Liver (tissue), 9 donors: ENCODE data around the gene SUCNR1. TPM values are rescaled to one million over a fixed set of nuclear protein-coding genes. Genes with fewer than 3 reads are reported as not detected.

ENCODE experiments used
- DNase-seq: peaks from one replicate; pipeline ENCODE4 v3.0.0-alpha.2; 2017; ENCODE audit warnings: low spot score
- H3K27ac ChIP-seq, 2 donors: one replicate each; pipeline ENCODE4 v1.7.0; 2013; ENCODE audit warnings: inconsistent platforms in 2 of 2, low read length in 2 of 2, control low read depth in 1 of 2, low read depth in 1 of 2, mild to moderate bottlenecking in 1 of 2
- H3K27me3 ChIP-seq, 4 donors: one replicate each; pipeline versions ENCODE4 v1.6.1 to v1.7.0; 2013; ENCODE audit warnings: low read length in 3 of 4, inconsistent platforms in 1 of 4, mild to moderate bottlenecking in 1 of 4, moderate library complexity in 1 of 4; ENCODE audit not compliant: control insufficient read depth in 4 of 4, insufficient read depth in 4 of 4
- H3K36me3 ChIP-seq, 4 donors: one replicate each; pipeline versions ENCODE4 v1.6.1 to v1.7.0; 2013; ENCODE audit warnings: low read length in 3 of 4, mild to moderate bottlenecking in 3 of 4, low read depth in 1 of 4, moderate library complexity in 1 of 4; ENCODE audit not compliant: control insufficient read depth in 4 of 4, insufficient read depth in 3 of 4
- H3K4me1 ChIP-seq, 4 donors: one replicate each; pipeline versions ENCODE4 v1.6.1 to v1.7.0; 2013; ENCODE audit warnings: low read length in 3 of 4, mild to moderate bottlenecking in 3 of 4, moderate library complexity in 1 of 4; ENCODE audit not compliant: control insufficient read depth in 4 of 4, insufficient read depth in 4 of 4
- H3K4me3 ChIP-seq, 3 donors: one replicate each; pipeline versions ENCODE4 v1.6.1 to v1.7.0; 2013; ENCODE audit warnings: low read length in 3 of 3, control low read depth in 1 of 3, low read depth in 1 of 3, mild to moderate bottlenecking in 1 of 3
- H3K9ac ChIP-seq, 2 donors: one replicate each; pipeline ENCODE4 v1.7.0; 2013; ENCODE audit warnings: low read length in 2 of 2, mild to moderate bottlenecking in 2 of 2, moderate library complexity in 2 of 2, control low read depth in 1 of 2, low read depth in 1 of 2
- H3K9me3 ChIP-seq, 4 donors: one replicate each; pipeline versions ENCODE4 v1.6.1 to v1.7.0; 2013; ENCODE audit warnings: low read length in 3 of 4; ENCODE audit not compliant: control insufficient read depth in 4 of 4
- EGR1 ChIP-seq, 2 donors: IDR thresholded peaks; 2 replicates each; pipeline ENCODE4 v1.6.1; 2016 to 2018; ENCODE audit warnings: antibody characterized with exemption in 2 of 2, low read depth in 2 of 2
- GABPA ChIP-seq, 2 donors: IDR thresholded peaks in 1 of 2; conservative IDR thresholded peaks in 1 of 2; 2 replicates each; pipeline ENCODE4 v1.6.1; 2016; ENCODE audit warnings: antibody characterized with exemption in 2 of 2, mild to moderate bottlenecking in 1 of 2, moderate library complexity in 1 of 2
- HNF4A ChIP-seq, 2 donors: conservative IDR thresholded peaks; 2 replicates each; pipeline ENCODE4 v1.6.1; 2016; ENCODE audit warnings: antibody characterized with exemption in 2 of 2, mild to moderate bottlenecking in 2 of 2
- HNF4G ChIP-seq: IDR thresholded peaks from 2 replicates; pipeline ENCODE4 v1.6.1; 2016; ENCODE audit warnings: antibody characterized with exemption
- JUND ChIP-seq, 2 donors: IDR thresholded peaks; 2 replicates each; pipeline ENCODE4 v1.6.1; 2016; ENCODE audit warnings: antibody characterized with exemption in 2 of 2
- MAX ChIP-seq: IDR thresholded peaks from 2 replicates; pipeline ENCODE4 v1.6.1; 2016; ENCODE audit warnings: antibody characterized with exemption
- NR2F2 ChIP-seq: IDR thresholded peaks from 2 replicates; pipeline ENCODE4 v1.6.1; 2016; ENCODE audit warnings: antibody characterized with exemption
- REST ChIP-seq: IDR thresholded peaks from 2 replicates; pipeline ENCODE4 v1.6.1; 2016; ENCODE audit warnings: antibody characterized with exemption, mild to moderate bottlenecking
- RXRA ChIP-seq, 2 donors: IDR thresholded peaks; 2 replicates each; pipeline ENCODE4 v1.6.1; 2017 to 2018; ENCODE audit warnings: antibody characterized with exemption in 2 of 2, mild to moderate bottlenecking in 1 of 2
- SP1 ChIP-seq: IDR thresholded peaks from 2 replicates; pipeline ENCODE4 v1.6.1; 2018; ENCODE audit warnings: antibody characterized with exemption, mild to moderate bottlenecking
- YY1 ChIP-seq: IDR thresholded peaks from 2 replicates; pipeline ENCODE4 v1.6.1; 2016; ENCODE audit warnings: antibody characterized with exemption, mild to moderate bottlenecking
- WGBS: extraction: QIAGEN DNeasy Blood & Tissue Kit; methylation state at CpG from one replicate; pipeline ENCODE4 v1.1.7; 2013; 5-methylcytosine and 5-hydroxymethylcytosine counted together
- polyA plus RNA-seq, 2 donors: library from polyadenylated mRNA; stranded (reverse) in 1 of 2; unstranded in 1 of 2; fragments of 200-250 nt in 1 of 2; fragments of >200 nt in 1 of 2; fragmentation: Nextera tagmentation in 1 of 2; extraction: Ambion mirVana in 1 of 2; gene quantifications; one replicate each; pipeline versions ENCODE4 v1.2.1 to v1.2.3, GENCODE V29; 2013 to 2015
- total RNA-seq, 2 donors: library from RNA; depleted of rRNA; stranded (reverse); fragments of >200 nt; gene quantifications; one replicate each; pipeline ENCODE4 v1.2.3, GENCODE V29; 2014
- TF ChIP-seq, protein P1 (sequence below): IDR thresholded peaks from 2 replicates; pipeline ENCODE4 v1.6.1; 2016; ENCODE audit warnings: antibody characterized with exemption
- TF ChIP-seq, protein P2 (sequence below): IDR thresholded peaks from 2 replicates; pipeline ENCODE4 v1.6.1; 2016; ENCODE audit warnings: antibody characterized with exemption
- donor health status: healthy.
- donor health status: healthy.
- donor health status: healthy.
- donor health status: healthy.
- donor health status: healthy.

SUCNR1 gene
- total and polyA plus RNA-seq, 4 donors: 1.3 to 7.1 (median 3.5) TPM

GRCh38 chr3:151912028-151912427, 38.6 kb downstream of the SUCNR1 start:
- Histone ChIP-seq H3K36me3 (no peaks in the 10 kb centered on the region), H3K27me3 (no peaks in the 10 kb centered on the region), H3K4me3 (no peak overlapping the region), H3K9me3 (no peaks in the 10 kb centered on the region), H3K4me1 (no peaks in the 10 kb centered on the region), H3K9ac (no peak overlapping the region), H3K27ac (no peak overlapping the region)
- no peak for DNase-seq
- no peak for TF ChIP-seq EGR1 (IDR thresholded peaks at IDR 0.05; ENCODE audit: low read depth in 2 of 2)
- no peak for TF ChIP-seq JUND (IDR thresholded peaks at IDR 0.05)
- TF ChIP-seq NR2F2: no peak
- TF ChIP-seq, protein P1, sequence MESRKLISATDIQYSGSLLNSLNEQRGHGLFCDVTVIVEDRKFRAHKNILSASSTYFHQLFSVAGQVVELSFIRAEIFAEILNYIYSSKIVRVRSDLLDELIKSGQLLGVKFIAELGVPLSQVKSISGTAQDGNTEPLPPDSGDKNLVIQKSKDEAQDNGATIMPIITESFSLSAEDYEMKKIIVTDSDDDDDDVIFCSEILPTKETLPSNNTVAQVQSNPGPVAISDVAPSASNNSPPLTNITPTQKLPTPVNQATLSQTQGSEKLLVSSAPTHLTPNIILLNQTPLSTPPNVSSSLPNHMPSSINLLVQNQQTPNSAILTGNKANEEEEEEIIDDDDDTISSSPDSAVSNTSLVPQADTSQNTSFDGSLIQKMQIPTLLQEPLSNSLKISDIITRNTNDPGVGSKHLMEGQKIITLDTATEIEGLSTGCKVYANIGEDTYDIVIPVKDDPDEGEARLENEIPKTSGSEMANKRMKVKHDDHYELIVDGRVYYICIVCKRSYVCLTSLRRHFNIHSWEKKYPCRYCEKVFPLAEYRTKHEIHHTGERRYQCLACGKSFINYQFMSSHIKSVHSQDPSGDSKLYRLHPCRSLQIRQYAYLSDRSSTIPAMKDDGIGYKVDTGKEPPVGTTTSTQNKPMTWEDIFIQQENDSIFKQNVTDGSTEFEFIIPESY: no peak
- TF ChIP-seq HNF4A (conservative IDR thresholded peaks at IDR 0.05): no peak
- TF ChIP-seq YY1: no peak
- TF ChIP-seq RXRA (IDR thresholded peaks at IDR 0.05): no peak
- TF ChIP-seq SP1: no peak
- TF ChIP-seq, protein P2, sequence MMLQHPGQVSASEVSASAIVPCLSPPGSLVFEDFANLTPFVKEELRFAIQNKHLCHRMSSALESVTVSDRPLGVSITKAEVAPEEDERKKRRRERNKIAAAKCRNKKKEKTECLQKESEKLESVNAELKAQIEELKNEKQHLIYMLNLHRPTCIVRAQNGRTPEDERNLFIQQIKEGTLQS: no peak
- no peak for TF ChIP-seq REST
- no peak for TF ChIP-seq MAX
- WGBS: 76% methylated on average over 1 of the region's 1 CpG

DNA sequence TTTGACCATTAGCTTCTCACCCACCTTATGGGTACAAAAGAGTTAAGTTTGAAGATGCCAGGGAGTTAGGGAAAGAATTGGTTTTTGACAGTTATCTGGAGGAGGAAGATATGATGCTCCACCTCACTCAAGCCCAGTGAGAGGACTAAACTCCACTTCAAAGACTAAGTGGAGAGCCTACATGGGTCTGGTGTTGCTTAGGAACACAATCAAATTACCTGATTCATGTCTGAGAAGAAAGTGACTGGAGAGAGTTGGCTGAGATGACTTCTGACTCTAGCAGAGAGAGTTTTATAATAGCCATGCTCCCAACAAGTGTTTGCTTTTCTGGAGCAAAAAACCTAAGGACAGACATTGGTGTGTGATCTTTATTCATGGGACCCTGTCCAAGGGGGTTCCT, 43.3 kb downstream of the SUCNR1 start:
- Histone ChIP-seq H3K27ac (no peak overlapping the region), H3K4me1 (no peaks in the 10 kb centered on the region), H3K9ac (no peak overlapping the region), H3K36me3 (no peaks in the 10 kb centered on the region), H3K4me3 (no peak overlapping the region), H3K9me3 (no peaks in the 10 kb centered on the region), H3K27me3 (no peaks in the 10 kb centered on the region)
- TF ChIP-seq HNF4G: no peak
- TF ChIP-seq JUND (IDR thresholded peaks at IDR 0.05): no peak
- TF ChIP-seq, protein P1: no peak
- no peak for TF ChIP-seq NR2F2
- no peak for TF ChIP-seq MAX
- no peak for TF ChIP-seq RXRA (IDR thresholded peaks at IDR 0.05)
- TF ChIP-seq GABPA (IDR thresholded peaks at IDR 0.05 in 1 of 2, conservative IDR thresholded peaks at IDR 0.05 in 1 of 2): no peak
- no peak for DNase-seq
